ENCODE results near the gene OPHN1.

Gene OPHN1

DNA sequence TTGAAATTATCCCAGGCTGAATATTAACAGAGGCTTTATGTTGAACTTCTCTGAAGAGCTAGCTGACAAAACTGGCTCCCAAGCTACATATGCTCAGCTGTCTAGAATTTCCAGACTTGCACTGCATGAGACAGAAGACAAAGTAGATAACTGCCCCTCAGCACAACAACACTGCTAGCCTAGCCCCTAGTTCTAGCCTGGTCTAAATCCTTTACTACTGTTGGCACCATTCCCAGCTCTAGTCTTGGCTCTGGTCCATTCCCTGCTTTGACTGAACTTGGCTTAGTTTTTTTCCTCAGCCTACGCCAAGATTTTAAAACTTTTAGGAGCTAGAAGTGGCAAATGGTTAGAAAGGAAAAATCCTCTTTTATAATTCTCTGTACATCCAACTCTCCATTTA lies 7.6 kb upstream of the OPHN1 start:
- TF ChIP-seq, protein P1, sequence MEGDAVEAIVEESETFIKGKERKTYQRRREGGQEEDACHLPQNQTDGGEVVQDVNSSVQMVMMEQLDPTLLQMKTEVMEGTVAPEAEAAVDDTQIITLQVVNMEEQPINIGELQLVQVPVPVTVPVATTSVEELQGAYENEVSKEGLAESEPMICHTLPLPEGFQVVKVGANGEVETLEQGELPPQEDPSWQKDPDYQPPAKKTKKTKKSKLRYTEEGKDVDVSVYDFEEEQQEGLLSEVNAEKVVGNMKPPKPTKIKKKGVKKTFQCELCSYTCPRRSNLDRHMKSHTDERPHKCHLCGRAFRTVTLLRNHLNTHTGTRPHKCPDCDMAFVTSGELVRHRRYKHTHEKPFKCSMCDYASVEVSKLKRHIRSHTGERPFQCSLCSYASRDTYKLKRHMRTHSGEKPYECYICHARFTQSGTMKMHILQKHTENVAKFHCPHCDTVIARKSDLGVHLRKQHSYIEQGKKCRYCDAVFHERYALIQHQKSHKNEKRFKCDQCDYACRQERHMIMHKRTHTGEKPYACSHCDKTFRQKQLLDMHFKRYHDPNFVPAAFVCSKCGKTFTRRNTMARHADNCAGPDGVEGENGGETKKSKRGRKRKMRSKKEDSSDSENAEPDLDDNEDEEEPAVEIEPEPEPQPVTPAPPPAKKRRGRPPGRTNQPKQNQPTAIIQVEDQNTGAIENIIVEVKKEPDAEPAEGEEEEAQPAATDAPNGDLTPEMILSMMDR (IDR thresholded peaks at IDR 0.05; ENCODE audit: control extremely low read depth, extremely low read depth, low read depth, missing control alignments) = no peak
- ChIA-PET CTCF (no interaction called here), POLR2A (no interaction called here)
- no peak for DNase-seq (ENCODE audit: extremely low spot score)

- POLR2A ChIA-PET = no interaction called here
- CTCF ChIA-PET = no interaction called here
These were observed 7.1 kb upstream of the OPHN1 start for GRCh38 chrX:68440442-68440841.

DNA sequence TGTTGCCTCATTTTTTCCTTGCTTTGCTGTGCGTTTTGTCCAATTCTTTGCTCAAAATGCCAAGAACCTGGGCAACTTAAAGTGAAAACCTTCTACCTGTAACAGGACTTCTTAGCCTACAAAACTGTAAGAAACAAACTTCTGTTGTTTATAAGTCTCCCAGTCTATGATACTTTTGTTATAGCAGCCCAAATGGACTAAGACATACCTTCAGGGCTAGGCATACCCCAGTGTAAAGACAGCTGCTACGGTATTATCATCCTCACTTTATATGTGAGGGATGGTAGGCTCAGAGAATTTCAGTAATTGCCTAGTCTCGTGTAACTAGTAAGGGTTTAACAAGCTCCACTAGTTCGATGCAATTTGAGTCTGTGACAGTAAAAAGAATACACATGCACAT lies 6.0 kb upstream of the OPHN1 start:
- DNase-seq (ENCODE audit: extremely low spot score) = no peak
- TF ChIP-seq, protein P1 (IDR thresholded peaks at IDR 0.05; ENCODE audit: control extremely low read depth, extremely low read depth, low read depth, missing control alignments) = no peak
- CTCF ChIA-PET = no interaction called here
- POLR2A ChIA-PET = no interaction called here

More at GRCh38 chrX:68440442-68440841, 7.1 kb upstream of the OPHN1 start:
- TF ChIP-seq, protein P1 (IDR thresholded peaks at IDR 0.05; ENCODE audit: control extremely low read depth, extremely low read depth, low read depth, missing control alignments) = no peak
- no peak for DNase-seq (ENCODE audit: extremely low spot score)

DNA sequence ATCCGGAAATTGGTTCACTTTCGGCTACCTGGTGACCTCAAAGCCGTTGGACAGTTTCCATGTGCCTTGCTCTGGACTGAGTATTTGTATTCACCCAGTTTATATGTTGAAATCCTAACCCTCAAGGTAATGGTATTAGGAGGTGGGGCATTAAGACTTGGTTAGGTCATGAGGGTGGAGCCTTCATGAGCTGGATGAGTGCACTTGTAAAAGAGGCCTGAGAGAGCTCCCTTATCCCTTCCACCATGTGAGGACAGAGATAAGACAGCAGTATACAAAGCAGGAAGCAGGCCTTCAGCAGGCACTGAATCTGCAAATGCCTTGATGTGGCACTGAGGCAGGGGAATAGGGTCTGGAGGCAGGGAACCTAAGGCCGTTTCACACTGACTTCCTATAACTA lies 5.3 kb upstream of the OPHN1 start:
- TF ChIP-seq, protein P1 (IDR thresholded peaks at IDR 0.05; ENCODE audit: control extremely low read depth, extremely low read depth, low read depth, missing control alignments) = no peak
- no peak for DNase-seq (ENCODE audit: extremely low spot score)
- POLR2A ChIA-PET = no interaction called here
- CTCF ChIA-PET = no interaction called here

GRCh38 chrX:68433981-68434299 lies 645 bp upstream of the OPHN1 start:
- CTCF ChIA-PET = no interaction called here
- POLR2A ChIA-PET = no interaction called here
- TF ChIP-seq, protein P1 (IDR thresholded peaks at IDR 0.05; ENCODE audit: control extremely low read depth, extremely low read depth, low read depth, missing control alignments) = no peak
- DNase-seq (ENCODE audit: extremely low spot score) = no peak

DNA sequence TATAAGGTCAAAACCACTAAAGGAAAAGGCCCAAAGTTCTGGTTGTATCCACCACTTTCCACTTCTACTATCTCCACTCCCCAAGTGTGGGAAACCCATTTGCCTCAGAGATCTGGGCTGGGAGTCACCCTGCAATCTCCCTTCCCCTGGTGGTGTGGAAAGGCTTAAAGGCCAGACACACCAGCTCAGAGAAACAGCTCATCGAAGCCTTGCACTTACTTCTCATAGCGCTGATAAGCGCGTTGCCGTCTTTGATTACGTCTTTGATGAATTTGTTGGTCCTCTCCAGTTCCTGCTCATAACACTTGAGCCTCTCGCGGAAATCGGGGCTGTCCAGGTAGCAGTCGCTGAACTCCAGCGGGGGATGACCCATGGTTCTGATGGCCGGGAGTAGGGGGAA lies 647 bp downstream of the OPHN1 start:
- DNase-seq (ENCODE audit: extremely low spot score) = no peak
- POLR2A ChIA-PET = no interaction called here
- CTCF ChIA-PET = interaction anchor here (1.0 kb wide), 1 partner anchor 13 kb away, joined by 3 read pairs; no protein-coding TSS in a partner anchor
- TF ChIP-seq, protein P1 (IDR thresholded peaks at IDR 0.05; ENCODE audit: control extremely low read depth, extremely low read depth, low read depth, missing control alignments) = no peak

GRCh38 chrX:68431836-68432235 lies 1.5 kb downstream of the OPHN1 start:
- no peak for DNase-seq (ENCODE audit: extremely low spot score)
- TF ChIP-seq, protein P1 (IDR thresholded peaks at IDR 0.05; ENCODE audit: control extremely low read depth, extremely low read depth, low read depth, missing control alignments) = no peak
- CTCF ChIA-PET = interaction anchor here (1.0 kb wide), 1 partner anchor 12 kb away, joined by 3 read pairs; no protein-coding TSS in a partner anchor
- POLR2A ChIA-PET = no interaction called here

Data from GM10248 (cell line).